Aorta (tissue), 5 donors: Measurements from ENCODE around the gene NT5C1A. TPM values are rescaled to one million over a fixed set of nuclear protein-coding genes. Genes with fewer than 3 reads are reported as not detected.

Source experiments
- ATAC-seq: fragments of 200-7000 bp; cut with Tn5 transposase; one replicate; pipeline ENCODE4 v1.9.1; 2022; ENCODE audit warnings: moderate library complexity; ENCODE audit not compliant: low FRiP score
- DNase-seq, 2 donors: peaks; one replicate each; pipeline ENCODE4 v3.0.0-alpha.2; 2020
- H3K27ac ChIP-seq, 2 donors: one replicate each; pipeline ENCODE4 v1.5.1; 2013; ENCODE audit warnings: low read length in 2 of 2, mild to moderate bottlenecking in 2 of 2, moderate library complexity in 2 of 2, control low read depth in 1 of 2, inconsistent platforms in 1 of 2, low read depth in 1 of 2
- H3K27me3 ChIP-seq, 2 donors: one replicate each; pipeline ENCODE4 v1.6.1; 2013; ENCODE audit warnings: control low read depth in 1 of 2, low read length in 1 of 2, mild to moderate bottlenecking in 1 of 2, moderate library complexity in 1 of 2; ENCODE audit not compliant: insufficient read depth in 2 of 2, control insufficient read depth in 1 of 2
- H3K36me3 ChIP-seq, 2 donors: one replicate each; pipeline ENCODE4 v1.6.1; 2013; ENCODE audit warnings: control low read depth in 1 of 2, low read length in 1 of 2, mild to moderate bottlenecking in 1 of 2; ENCODE audit not compliant: insufficient read depth in 2 of 2, control insufficient read depth in 1 of 2
- H3K4me1 ChIP-seq, 2 donors: one replicate each; pipeline ENCODE4 v1.6.1; 2013; ENCODE audit warnings: low read length in 2 of 2, control low read depth in 1 of 2, mild to moderate bottlenecking in 1 of 2, moderate library complexity in 1 of 2; ENCODE audit not compliant: insufficient read depth in 2 of 2, control insufficient read depth in 1 of 2
- H3K4me3 ChIP-seq, 2 donors: one replicate each; pipeline ENCODE4 v1.5.1; 2013; ENCODE audit warnings: low read length in 2 of 2, control low read depth in 1 of 2, mild to moderate bottlenecking in 1 of 2
- H3K9me3 ChIP-seq: one replicate; pipeline ENCODE4 v1.6.1; 2013; ENCODE audit warnings: mild to moderate bottlenecking, low read length; ENCODE audit not compliant: control insufficient read depth
- WGBS, 2 donors: extraction: QIAGEN DNeasy Blood & Tissue Kit; methylation state at CpG; one replicate each; pipeline ENCODE4 v1.1.7; 2013; 5-methylcytosine and 5-hydroxymethylcytosine counted together
- intact Hi-C, 2 donors: fragments of 100-400 bp; cut with DNase I; formaldehyde crosslinking; loops; one replicate each; pipeline versions ENCODE4 v1.14.2 to v1.15.0; 2022
- polyA plus RNA-seq, 2 donors: library from polyadenylated mRNA; stranded (reverse); fragments of 200-250 nt; gene quantifications; one replicate each; pipeline ENCODE4 v1.2.3, GENCODE V29; 2013
- total RNA-seq, 2 donors: library from RNA; stranded (reverse); fragmentation: NEBNext Ultra II Directional; extraction: Animal tissue kit (Norgen Biotek cat#: 25700); gene quantifications; one replicate each; pipeline ENCODE4 v1.2.1, GENCODE V29; 2021
- donor health status: healthy with polysubstance abuse.
- donor health status: Bipolar disorder and iron deficiency.
- donor health status: DM: no; HTN: no; CAD: no.
- donor health status: DM: no; HTN: no; CAD: no.
- donor health status: DM: yes; HTN: yes; CAD: no.

NT5C1A gene
- total and polyA plus RNA-seq, 4 donors: 0.46 to 0.57 TPM; not detected in 2

DNA sequence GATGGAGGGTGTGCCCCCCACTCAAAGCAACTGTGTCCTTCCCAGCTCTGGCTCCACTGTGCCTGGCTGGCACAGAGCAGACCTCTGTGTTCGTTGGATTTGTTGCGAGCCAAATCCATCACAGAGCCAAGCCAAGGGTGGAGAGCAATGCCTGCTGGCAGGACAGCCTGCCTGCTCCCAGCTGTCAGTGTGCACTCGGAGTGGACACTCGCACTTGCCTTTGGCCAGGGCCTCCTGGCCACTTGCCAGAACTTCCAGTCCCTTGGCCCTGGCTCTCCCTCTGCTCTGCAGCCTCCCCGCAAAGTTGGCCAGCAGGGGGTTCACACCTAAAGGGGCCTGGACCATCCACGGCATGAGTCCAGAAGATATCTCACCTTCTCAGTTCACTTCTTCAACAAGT lies 48.9 kb downstream of the NT5C1A start:
- WGBS, 2 donors: 7 to 8% methylated on average over 6 of the region's 6 CpGs
- ATAC-seq (no peak), DNase-seq (peak; percentile 75 to 80)
- H3K27ac ChIP-seq: no peak overlapping the region
- H3K36me3 ChIP-seq: no peaks in the 10 kb centered on the region
- no peaks in the 10 kb centered on the region for H3K4me1 ChIP-seq
- no peaks in the 10 kb centered on the region for H3K9me3 ChIP-seq
- no peaks in the 10 kb centered on the region for H3K27me3 ChIP-seq
- intact Hi-C loops: no loop called here
- no peak overlapping the region for H3K4me3 ChIP-seq

DNA sequence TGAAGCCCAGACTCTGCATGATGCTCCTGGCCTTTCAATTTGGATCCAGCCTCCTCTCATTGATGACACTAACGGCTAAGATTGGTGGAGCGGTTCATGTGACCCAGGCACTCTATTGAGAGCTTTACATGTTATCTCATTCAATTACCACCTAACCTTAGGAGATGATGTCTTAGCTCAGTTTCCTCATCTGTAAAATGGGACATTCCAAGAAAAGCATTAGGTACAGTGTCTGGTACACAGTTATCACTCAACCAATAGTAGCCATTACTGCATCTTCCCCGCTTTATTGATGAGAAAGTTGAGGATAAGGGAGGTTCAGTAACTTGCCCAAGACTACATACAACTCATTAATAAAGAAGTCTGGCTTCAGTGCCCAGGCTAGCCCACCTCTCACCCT lies 49.5 kb downstream of the NT5C1A start:
- H3K9me3 ChIP-seq: no peaks in the 10 kb centered on the region
- ATAC-seq (no peak), DNase-seq (no peak)
- WGBS, 2 donors: 97% methylated on average over 3 of the region's 3 CpGs
- no peak overlapping the region for H3K27ac ChIP-seq
- no peaks in the 10 kb centered on the region for H3K27me3 ChIP-seq
- H3K4me1 ChIP-seq: no peaks in the 10 kb centered on the region
- intact Hi-C loops: no loop called here
- H3K4me3 ChIP-seq: no peak overlapping the region
- H3K36me3 ChIP-seq: no peaks in the 10 kb centered on the region

DNA sequence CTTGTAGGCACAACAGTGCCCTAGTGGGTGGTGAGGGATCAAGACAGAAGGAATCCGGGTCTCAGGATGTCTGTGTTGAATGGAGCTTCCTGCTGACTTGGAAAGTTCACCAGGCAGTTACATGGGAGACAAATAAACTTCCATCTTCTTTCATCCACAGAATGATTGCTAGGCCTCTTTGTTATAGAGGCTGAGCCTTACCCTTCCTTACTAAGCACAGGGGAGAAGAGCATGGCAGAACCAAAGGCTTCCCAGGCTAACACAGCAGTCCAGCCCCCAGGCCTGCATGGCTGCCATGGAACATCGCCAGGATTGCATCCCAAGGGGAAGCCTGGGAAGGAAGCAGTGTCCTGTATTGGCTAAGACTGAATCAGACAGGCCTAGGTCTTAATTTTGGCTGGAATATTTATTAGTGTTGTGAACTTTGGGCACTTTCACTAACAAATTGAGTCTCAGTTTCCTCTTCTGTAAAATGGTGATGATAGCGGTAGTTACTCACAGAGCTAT lies 51.2 kb downstream of the NT5C1A start:
- Histone ChIP-seq H3K4me1 (no peaks in the 10 kb centered on the region), H3K36me3 (no peaks in the 10 kb centered on the region), H3K9me3 (no peaks in the 10 kb centered on the region), H3K27me3 (no peaks in the 10 kb centered on the region), H3K27ac (no peak overlapping the region), H3K4me3 (no peak overlapping the region)
- DNase-seq: no peak
- WGBS, 2 donors: 96 to 97% methylated on average over 3 of the region's 3 CpGs
- ATAC-seq: no peak
- intact Hi-C loops: no loop called here

DNA sequence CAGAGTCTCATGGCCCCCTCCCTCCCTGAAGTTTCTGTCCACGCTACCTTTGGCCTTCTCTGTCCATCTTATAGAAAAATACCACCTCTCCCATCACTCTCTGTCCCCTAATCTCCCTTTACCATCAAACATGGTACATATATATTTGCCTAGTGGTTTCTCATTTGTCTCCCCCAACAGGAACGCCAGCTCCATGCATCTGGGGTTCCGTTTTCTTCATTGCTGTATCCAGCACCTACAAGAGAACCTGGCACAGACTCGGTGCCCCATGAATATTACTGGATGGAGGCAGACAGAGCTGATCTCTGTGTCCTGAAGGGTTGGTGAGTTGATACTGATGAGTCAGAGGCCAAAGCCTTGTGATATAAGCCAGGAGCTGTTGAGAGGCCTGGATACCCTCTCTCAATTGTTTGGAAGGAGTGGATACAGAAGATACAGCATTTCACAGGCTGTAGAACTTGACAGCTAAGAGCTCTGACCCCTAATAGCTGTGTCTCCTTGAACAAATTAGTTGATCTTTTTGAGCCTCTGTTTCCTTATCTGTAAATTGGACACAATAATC lies 54.3 kb downstream of the NT5C1A start:
- ATAC-seq (no peak), DNase-seq (no peak)
- H3K27ac ChIP-seq: no peak overlapping the region
- no peak overlapping the region for H3K4me3 ChIP-seq
- H3K27me3 ChIP-seq: no peaks in the 10 kb centered on the region
- 81 to 87% methylated on average over 4 of the region's 4 CpGs for WGBS, 2 donors
- H3K36me3 ChIP-seq: no peaks in the 10 kb centered on the region
- H3K9me3 ChIP-seq: no peaks in the 10 kb centered on the region
- intact Hi-C loops: no loop called here
- no peaks in the 10 kb centered on the region for H3K4me1 ChIP-seq

DNA sequence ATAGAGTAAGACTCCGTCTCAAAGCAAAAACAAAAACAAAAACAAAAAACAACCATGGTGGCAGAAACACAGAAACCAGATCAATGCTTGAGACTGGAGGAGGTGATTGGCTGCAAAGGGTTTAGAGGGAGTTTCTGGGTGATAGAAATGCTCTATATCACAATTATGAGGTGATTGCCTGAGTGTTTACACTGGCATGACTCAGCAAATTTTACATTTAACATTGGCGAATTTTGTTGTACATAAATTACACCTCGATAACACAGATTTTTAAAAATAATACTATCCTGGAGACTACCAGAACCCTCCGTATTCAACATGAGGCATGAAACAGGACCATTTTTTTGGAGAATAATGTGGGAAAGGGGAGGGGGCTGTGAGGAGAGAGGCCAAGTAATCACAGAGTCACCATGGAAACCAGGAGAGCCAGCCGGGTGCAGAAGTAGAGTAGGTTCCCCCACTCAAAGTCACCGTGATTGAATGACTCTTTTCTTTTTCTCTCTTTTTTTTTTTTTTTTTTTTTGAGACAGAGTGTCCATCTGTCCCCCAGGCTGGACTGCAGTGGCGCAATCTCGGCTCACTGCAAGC lies 56.7 kb downstream of the NT5C1A start:
- ATAC-seq (no peak), DNase-seq (no peak)
- no peak overlapping the region for H3K27ac ChIP-seq
- no peaks in the 10 kb centered on the region for H3K9me3 ChIP-seq
- H3K27me3 ChIP-seq: no peaks in the 10 kb centered on the region
- H3K36me3 ChIP-seq: peaks cover 0 to 2% of the 10 kb centered on the region in 2 donors
- WGBS, 2 donors: 61 to 67% methylated on average over 8 of the region's 8 CpGs
- H3K4me1 ChIP-seq: no peaks in the 10 kb centered on the region
- H3K4me3 ChIP-seq: no peak overlapping the region
- intact Hi-C loops: no loop called here

DNA sequence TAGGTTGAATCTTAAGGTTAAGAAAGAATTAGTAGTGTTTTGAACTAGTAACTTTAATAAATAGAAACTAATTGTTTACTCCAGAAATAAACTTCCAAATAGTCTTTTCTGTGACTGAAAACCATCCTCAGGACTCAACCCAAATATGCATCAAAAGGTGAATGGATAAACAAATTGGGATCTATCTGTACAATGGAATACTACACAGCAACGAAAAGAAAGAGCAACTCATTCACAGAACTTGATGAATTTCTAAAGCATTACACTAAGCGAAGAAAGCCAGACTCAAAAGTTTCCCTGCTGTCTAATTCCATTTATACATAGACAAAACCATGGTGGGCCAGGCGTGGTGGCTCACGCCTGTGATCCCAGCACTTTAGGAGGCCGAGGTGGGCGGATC lies 57.4 kb downstream of the NT5C1A start:
- Histone ChIP-seq H3K27ac (no peak overlapping the region), H3K9me3 (no peaks in the 10 kb centered on the region), H3K36me3 (peaks cover 0 to 2% of the 10 kb centered on the region in 2 donors), H3K4me1 (no peaks in the 10 kb centered on the region), H3K27me3 (no peaks in the 10 kb centered on the region), H3K4me3 (no peak overlapping the region)
- 97 to 100% methylated on average over 6 of the region's 6 CpGs for WGBS, 2 donors
- ATAC-seq (no peak), DNase-seq (no peak)
- intact Hi-C loops: no loop called here

DNA sequence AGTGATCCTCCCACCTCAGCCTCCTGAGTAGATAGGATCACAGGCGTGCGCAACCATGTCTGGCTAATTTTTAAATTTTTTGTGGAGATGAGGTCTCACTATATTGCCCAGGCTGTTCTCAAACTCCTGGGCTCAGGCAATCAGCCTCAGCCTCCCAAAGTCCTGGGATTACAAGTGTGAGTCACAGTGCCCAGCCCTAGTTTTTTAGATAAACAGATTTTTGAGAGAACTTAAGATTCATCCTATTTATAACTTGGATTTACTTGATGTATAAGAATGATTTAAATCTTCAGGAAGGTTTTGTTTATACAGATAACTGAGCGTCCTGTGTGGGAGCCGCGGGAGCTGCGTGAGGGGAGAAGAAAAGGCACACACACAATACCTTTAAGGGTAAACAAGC lies 58.7 kb downstream of the NT5C1A start:
- DNase-seq (no peak), ATAC-seq (no peak)
- H3K9me3 ChIP-seq: no peaks in the 10 kb centered on the region
- no peak overlapping the region for H3K27ac ChIP-seq
- H3K4me1 ChIP-seq: no peaks in the 10 kb centered on the region
- 74 to 78% methylated on average over 6 of the region's 6 CpGs for WGBS, 2 donors
- no peak overlapping the region for H3K4me3 ChIP-seq
- no peaks in the 10 kb centered on the region for H3K27me3 ChIP-seq
- intact Hi-C loops: no loop called here
- peaks cover 0 to 2% of the 10 kb centered on the region in 2 donors for H3K36me3 ChIP-seq

DNA sequence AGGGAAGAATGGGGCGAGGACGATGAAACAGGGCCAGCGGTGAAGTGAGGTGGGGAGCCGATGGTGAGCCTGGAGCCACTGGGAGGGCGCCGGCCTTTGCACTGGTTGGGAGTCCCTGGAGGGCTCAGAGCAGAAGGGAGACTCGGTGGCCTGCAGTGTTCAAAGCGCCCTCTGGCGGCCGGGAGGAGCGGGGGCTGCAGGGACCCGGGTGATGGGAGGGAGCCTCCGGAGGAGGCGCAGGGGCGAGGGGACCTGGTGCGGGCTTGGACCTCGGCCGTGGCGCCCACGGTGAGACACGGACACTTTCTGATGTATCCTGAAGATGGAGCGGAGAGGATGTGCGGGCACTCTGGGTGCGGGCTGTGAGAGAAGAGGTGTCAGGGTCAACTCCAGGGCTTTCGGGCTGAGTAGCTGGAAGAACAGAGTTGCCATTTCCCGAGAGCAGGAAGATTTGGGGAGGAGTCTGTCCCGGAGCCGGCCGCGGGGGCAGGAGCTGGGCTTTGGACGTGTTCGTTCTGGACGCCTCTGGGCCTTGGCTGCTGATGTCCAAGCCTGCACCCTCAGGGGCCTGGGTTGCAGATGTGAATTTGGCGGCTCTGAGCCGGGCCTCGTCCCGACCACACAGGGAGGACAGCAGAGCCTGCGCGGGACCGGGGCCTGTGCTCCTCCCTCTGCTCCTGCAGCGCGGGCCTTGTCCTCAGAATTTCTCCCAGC lies 62.1 kb downstream of the NT5C1A start:
- peak; percentile 89 for ATAC-seq
- H3K4me3 ChIP-seq: no peak overlapping the region

More for the DNA sequence above, 62.1 kb downstream of the NT5C1A start:
- peak; percentile 66 to 92 for DNase-seq
- no peak overlapping the region for H3K27ac ChIP-seq
- WGBS, 2 donors: 45 to 46% methylated on average over 42 of the region's 42 CpGs
- H3K27me3 ChIP-seq: no peaks in the 10 kb centered on the region
- peaks cover 0 to 2% of the 10 kb centered on the region in 2 donors for H3K36me3 ChIP-seq
- intact Hi-C loops: loop anchor here (5.0 kb wide), 2 partner anchors 108 to 113 kb away; no protein-coding TSS in a partner anchor
- no peaks in the 10 kb centered on the region for H3K9me3 ChIP-seq
- no peaks in the 10 kb centered on the region for H3K4me1 ChIP-seq
